Measurements from ENCODE around the gene IGSF9B. TPM values are rescaled to one million over a fixed set of nuclear protein-coding genes. Genes with fewer than 3 reads are reported as not detected.
A peak's percentile ranks its signal among the peaks of the same experiment; 100 is the strongest.
"Not testable (repeated sequence)": the region's sequence is repeated elsewhere in the genome, so short reads cannot be mapped to it uniquely, and the experiment has no call there.

The IGSF9B gene
- total and polyA plus RNA-seq, 9 of the 15 experiments (the other 6 are each of a cell fraction or from before 2014, with no cell fraction given) = 0.09 TPM; not detected in 8

DNA sequence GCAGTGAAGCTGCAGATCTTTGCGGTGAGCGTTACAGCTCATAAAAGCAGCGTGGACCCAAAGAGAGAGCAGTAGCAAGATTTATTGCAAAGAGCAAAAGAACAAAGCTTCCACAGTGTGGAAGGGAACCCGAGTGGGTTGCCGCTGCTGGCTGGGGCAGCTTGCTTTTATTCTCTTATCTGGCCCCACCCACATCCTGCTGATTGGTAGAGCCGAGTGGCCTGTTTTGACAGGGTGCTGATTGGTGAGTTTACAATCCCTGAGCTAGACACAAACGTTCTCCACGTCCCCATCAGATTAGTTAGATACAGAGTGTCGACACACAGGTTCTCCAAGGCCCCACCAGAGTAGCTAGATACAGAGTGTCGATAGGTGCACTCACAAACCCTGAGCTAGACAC is 45.6 kb upstream of the IGSF9B start:
- H3K36me3 ChIP-seq (ENCODE audit: control insufficient read depth, insufficient read depth, low read length); H3K9me3 ChIP-seq (replicated peaks; ENCODE audit: control insufficient read depth, insufficient read depth, low read depth, low read length); FAIRE-seq; H3K4me1 ChIP-seq (replicated peaks in 1 of 2; ENCODE audit: control insufficient read depth in 2 of 2, insufficient read depth in 2 of 2, low read length in 2 of 2); POLR2A ChIA-PET; H3K27ac ChIP-seq (ENCODE audit: extremely low read depth, low read depth, low read length); H3K4me2 ChIP-seq (ENCODE audit: insufficient read depth, low read length); H3K9me1 ChIP-seq (ENCODE audit: control insufficient read depth, insufficient read depth, low read length); CTCF ChIA-PET (ENCODE audit: low intra/inter-chr PET ratio); intact Hi-C loops (cut with micrococcal nuclease); H4K20me1 ChIP-seq (replicated peaks; ENCODE audit: control insufficient read depth, insufficient read depth, low read length); H3K9ac ChIP-seq (ENCODE audit: insufficient read depth in 1 of 2, low read depth in 2 of 2, low read length in 2 of 2); BruUV-seq (replicated peaks); H3K4me3 ChIP-seq; in situ Hi-C loops (cut with MboI); H3K79me2 ChIP-seq (ENCODE audit: control insufficient read depth, insufficient read depth, low read length); ATAC-seq; DNase-seq (ENCODE audit: extremely low read depth in 1 of 4, low spot score in 3 of 4): not testable (repeated sequence)
- Histone ChIP-seq H2AFZ (ENCODE audit: low read depth, low read length) (0 out of 2 replicates have a peak overlapping the region, but pooled peaks have one; percentile 24), H3K27me3 (ENCODE audit: control insufficient read depth in 2 of 2, insufficient read depth in 2 of 2, low read length in 2 of 2) (peaks cover 7 to 27% of the 10 kb centered on the region in 2 experiments; a peak in 4 of 5 replicates)
- 7% methylated on average over 10 of the region's 10 CpGs for WGBS (ENCODE audit: insufficient coverage, low coverage, missing lambda C conversion rate)
- TF ChIP-seq MTA3 (IDR thresholded peaks at IDR 0.05; ENCODE audit: borderline replicate concordance) = 0 out of 2 replicates have a peak, but pooled peaks have one; percentile 59
- TF ChIP-seq POLR2A (conservative IDR thresholded peaks at IDR 0.05) = peak; percentile 58; the same call in 1 of the 2 replicates
- TF ChIP-seq SREBF1 (IDR thresholded peaks at IDR 0.05; ENCODE audit: borderline replicate concordance, low read depth, low read length) = peak; percentile 86; the same call in 1 of the 2 replicates
- TF ChIP-seq POLR2H (tag; IDR thresholded peaks at IDR 0.05; ENCODE audit: low read depth) = peak; percentile 38; the same call in 1 of the 2 replicates

DNA sequence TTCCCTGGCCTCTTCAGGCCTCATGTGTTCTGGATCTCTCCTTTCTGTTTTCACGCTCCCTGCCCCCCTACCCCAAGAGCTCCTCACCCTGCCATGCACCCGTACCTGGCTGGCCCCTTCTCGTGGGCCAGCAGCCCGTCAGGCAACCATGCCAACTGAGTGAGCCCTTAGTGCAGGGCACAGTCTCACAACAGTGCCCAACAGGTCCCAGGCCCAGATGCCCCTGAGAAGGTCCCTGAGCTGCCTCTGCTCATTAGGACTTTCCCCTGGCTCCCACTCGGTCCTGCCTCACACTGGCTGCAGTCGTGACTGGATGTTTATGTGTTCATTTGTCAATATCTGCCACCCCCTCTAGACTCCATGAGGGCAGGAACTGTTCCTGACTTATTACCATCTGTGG is 44.8 kb upstream of the IGSF9B start:
- ATAC-seq (no peak), DNase-seq (ENCODE audit: extremely low read depth in 1 of 4, low spot score in 3 of 4) (no peak), FAIRE-seq (no peak)
- no peak overlapping the region for H3K27ac ChIP-seq (ENCODE audit: extremely low read depth, low read depth, low read length)
- no TSS peak for BruUV-seq (replicated peaks)
- H4K20me1 ChIP-seq (replicated peaks; ENCODE audit: control insufficient read depth, insufficient read depth, low read length) = no peaks in the 10 kb centered on the region
- no peak overlapping the region; the same call in 1 of the 2 replicates for H3K4me2 ChIP-seq (ENCODE audit: insufficient read depth, low read length)
- in situ Hi-C loops (cut with MboI) = no loop called here
- no peaks in the 10 kb centered on the region for H3K36me3 ChIP-seq (ENCODE audit: control insufficient read depth, insufficient read depth, low read length)
- H3K27me3 ChIP-seq (ENCODE audit: control insufficient read depth in 2 of 2, insufficient read depth in 2 of 2, low read length in 2 of 2) = peaks cover 7 to 32% of the 10 kb centered on the region in 2 experiments; a peak in 4 of 5 replicates
- H3K4me3 ChIP-seq = no peak overlapping the region
- CTCF ChIA-PET (ENCODE audit: low intra/inter-chr PET ratio) = no interaction called here
- no peak overlapping the region for H3K9ac ChIP-seq (ENCODE audit: insufficient read depth in 1 of 2, low read depth in 2 of 2, low read length in 2 of 2)
- no peaks in the 10 kb centered on the region for H3K9me3 ChIP-seq (replicated peaks; ENCODE audit: control insufficient read depth, insufficient read depth, low read depth, low read length)
- H3K4me1 ChIP-seq (replicated peaks in 1 of 2; ENCODE audit: control insufficient read depth in 2 of 2, insufficient read depth in 2 of 2, low read length in 2 of 2) = no peaks in the 10 kb centered on the region; a peak in 1 of 5 replicates
- 4% methylated on average over 6 of the region's 6 CpGs for WGBS (ENCODE audit: insufficient coverage, low coverage, missing lambda C conversion rate)
- intact Hi-C loops (cut with micrococcal nuclease) = no loop called here
- POLR2A ChIA-PET = no interaction called here
- H3K9me1 ChIP-seq (ENCODE audit: control insufficient read depth, insufficient read depth, low read length) = no peaks in the 10 kb centered on the region
- no peak overlapping the region for H2AFZ ChIP-seq (ENCODE audit: low read depth, low read length)
- H3K79me2 ChIP-seq (ENCODE audit: control insufficient read depth, insufficient read depth, low read length) = no peaks in the 10 kb centered on the region
- no peak for TF ChIP-seq ELF2 (CRISPR knock-in tag; IDR thresholded peaks at IDR 0.05)
- TF ChIP-seq POLR2B (IDR thresholded peaks at IDR 0.05; ENCODE audit: low read depth, partially characterized antibody) = no peak
- no peak for TF ChIP-seq NFATC3 (IDR thresholded peaks at IDR 0.05)
- no peak for TF ChIP-seq POLR2G (IDR thresholded peaks at IDR 0.05; ENCODE audit: low read depth, low read length)
- TF ChIP-seq ETV6 (IDR thresholded peaks at IDR 0.05; ENCODE audit: borderline replicate concordance in 1 of 2, low read depth in 2 of 2, low read length in 1 of 2) = no peak
- TF ChIP-seq ETV6 (CRISPR knock-in tag; IDR thresholded peaks at IDR 0.05; ENCODE audit: borderline replicate concordance) = no peak
- TF ChIP-seq MTA2 (IDR thresholded peaks at IDR 0.05; ENCODE audit: low read depth) = no peak
- no peak for TF ChIP-seq PRMT5 (CRISPR knock-in tag; IDR thresholded peaks at IDR 0.05)
- TF ChIP-seq, protein P1, sequence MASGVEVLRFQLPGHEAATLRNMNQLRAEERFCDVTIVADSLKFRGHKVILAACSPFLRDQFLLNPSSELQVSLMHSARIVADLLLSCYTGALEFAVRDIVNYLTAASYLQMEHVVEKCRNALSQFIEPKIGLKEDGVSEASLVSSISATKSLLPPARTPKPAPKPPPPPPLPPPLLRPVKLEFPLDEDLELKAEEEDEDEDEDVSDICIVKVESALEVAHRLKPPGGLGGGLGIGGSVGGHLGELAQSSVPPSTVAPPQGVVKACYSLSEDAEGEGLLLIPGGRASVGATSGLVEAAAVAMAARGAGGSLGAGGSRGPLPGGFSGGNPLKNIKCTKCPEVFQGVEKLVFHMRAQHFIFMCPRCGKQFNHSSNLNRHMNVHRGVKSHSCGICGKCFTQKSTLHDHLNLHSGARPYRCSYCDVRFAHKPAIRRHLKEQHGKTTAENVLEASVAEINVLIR (CRISPR knock-in tag; IDR thresholded peaks at IDR 0.05) = no peak
- TF ChIP-seq, protein P2, sequence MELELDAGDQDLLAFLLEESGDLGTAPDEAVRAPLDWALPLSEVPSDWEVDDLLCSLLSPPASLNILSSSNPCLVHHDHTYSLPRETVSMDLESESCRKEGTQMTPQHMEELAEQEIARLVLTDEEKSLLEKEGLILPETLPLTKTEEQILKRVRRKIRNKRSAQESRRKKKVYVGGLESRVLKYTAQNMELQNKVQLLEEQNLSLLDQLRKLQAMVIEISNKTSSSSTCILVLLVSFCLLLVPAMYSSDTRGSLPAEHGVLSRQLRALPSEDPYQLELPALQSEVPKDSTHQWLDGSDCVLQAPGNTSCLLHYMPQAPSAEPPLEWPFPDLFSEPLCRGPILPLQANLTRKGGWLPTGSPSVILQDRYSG (tag; conservative IDR thresholded peaks at IDR 0.05; ENCODE audit: low read depth) = no peak
- no peak for TF ChIP-seq CTBP1 (IDR thresholded peaks at IDR 0.05; ENCODE audit: borderline replicate concordance)
